Measurements from ENCODE around the gene CPEB4.

CPEB4 gene

DNA sequence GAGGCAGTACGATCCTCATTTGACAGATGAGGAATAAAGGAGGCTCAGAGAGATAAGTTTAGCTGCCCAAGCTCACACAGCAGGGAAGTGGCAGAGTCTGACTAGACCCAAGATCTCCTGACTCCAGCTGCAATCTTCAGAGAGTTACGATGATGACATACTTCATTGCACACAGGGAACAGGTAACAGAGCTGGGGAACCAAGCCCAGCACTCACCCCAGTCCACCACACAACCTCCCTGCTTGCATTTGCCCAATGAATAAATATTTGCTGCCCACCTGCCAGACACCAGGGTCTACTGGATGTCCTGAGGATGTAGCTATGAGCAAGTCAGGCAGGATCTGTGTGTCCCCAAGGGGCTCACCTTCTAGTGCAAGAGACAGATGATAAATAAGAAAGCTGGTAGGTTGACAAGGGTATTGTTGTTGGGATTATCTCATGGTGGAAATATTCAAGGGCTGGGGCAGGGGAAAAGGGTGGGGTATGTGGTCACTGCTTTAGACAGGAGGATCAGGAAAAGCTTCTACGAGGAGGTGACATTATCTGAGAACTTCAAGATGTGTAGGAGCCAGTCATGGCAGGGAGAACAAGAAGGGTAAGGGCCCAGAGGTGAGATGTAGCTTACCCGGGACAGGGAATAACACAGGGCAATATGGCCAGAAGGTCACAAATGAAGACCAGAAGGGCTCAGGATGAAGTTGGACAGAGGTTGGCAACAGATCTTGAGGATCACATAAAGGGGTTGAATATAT is 28.6 kb upstream of the CPEB4 start:
- no peak for DNase-seq

DNA sequence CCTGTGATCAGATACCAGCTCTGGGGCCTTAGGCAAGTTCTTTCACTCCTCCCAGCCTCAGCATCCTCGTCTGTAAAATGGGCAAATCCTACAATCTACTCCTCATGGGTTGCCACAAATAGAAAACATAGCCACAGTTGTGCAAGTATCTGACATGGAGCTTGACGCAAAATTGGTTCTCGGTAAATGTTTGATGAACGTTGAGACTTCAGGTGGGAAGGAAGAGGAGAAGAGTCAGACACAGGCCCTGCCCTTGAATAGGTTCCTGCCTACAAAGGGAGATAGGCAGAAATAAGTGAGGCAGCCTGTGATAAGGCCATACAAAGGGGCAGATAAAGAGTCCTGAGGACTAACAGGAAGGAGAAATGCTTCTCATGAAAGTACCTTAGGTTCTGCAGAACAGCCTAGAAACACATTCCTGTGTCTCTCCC is 26.1 kb upstream of the CPEB4 start:
- no peak for DNase-seq

GRCh38 chr5:173863359-173863758 is 24.8 kb upstream of the CPEB4 start:
- DNase-seq: no peak

- DNase-seq: no peak
Measured at GRCh38 chr5:173864126-173865050, 23.8 kb upstream of the CPEB4 start.

DNA sequence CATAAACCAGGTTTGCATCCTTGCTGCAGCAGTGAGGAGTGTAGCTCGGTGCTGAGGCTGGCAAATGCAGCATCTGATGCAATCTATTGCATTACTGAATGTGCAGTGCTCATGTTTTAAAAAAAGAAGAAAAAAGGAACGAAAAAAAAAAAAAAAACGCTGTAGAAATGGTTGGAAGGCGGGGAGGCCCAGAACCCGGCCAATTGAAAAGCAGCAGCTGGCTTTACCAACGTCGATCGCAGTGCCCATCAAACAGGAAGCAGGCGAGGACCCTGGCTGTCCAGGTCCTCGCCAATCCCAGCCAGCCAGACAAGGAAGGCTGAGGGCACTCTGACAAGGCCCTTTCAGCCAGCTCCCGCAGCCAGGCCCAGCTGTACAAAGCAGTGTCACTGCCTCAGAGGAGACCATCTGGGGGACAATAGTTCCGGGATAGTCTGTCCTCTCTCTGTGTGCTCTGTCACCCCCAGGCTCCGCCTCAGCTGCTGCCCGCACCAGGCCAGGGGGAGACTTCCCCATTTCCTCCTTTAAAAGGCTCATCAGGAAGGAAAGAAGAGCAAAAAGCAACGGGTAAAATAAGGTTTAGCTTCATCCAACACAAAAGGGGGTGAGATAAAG is 21.8 kb upstream of the CPEB4 start:
- no peak for DNase-seq

GRCh38 chr5:173866858-173867679 is 21.1 kb upstream of the CPEB4 start:
- no peak for DNase-seq

GRCh38 chr5:173868096-173868880 is 19.9 kb upstream of the CPEB4 start:
- no peak for DNase-seq

GRCh38 chr5:173869316-173869715 is 18.8 kb upstream of the CPEB4 start:
- no peak for DNase-seq

DNA sequence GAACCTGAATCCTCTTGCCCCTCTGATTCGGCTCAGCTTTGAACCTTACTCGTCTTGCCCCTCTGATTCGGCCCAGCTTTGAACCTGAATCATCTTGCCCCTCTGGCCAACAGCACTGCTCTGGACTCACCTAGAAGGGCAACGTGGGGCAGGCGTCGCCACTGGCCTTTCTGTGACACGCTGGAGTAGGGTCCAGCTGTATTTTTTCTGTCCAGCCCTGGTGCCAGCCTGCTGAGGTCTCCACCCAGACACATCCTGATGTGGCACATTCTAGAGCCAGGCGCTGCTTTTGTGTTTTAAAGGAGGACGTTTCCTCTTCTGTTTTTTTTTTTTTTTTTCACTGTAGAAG is 15.2 kb upstream of the CPEB4 start:
- DNase-seq: no peak

DNA sequence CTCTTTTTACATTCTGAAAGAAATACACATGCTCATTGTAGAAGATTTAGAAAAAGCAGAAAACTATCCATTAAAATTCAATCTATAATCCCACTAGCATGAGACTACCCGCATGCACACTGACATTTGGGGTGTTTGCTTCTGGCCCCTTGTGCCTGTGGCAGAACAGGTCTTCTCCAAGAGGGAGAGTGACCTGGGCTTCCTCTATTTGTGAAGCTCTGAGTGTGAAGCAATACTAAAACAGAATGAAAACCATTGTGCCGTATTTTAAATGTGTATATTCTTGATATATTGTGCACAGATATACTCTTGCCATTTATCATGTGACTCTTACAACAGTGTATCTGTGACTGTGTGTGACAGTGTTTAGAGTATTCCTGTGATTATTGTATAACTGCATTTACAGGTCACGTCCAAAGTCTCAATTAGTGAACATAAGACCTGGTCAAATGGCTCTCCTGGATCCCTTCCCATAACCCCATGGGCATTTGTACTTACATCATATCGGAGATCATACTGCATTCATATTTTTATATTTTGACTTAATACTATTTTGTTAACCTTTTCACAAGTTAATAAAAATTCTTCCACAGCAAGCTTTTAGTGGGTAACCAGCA is 14.7 kb upstream of the CPEB4 start:
- no peak for DNase-seq

DNA sequence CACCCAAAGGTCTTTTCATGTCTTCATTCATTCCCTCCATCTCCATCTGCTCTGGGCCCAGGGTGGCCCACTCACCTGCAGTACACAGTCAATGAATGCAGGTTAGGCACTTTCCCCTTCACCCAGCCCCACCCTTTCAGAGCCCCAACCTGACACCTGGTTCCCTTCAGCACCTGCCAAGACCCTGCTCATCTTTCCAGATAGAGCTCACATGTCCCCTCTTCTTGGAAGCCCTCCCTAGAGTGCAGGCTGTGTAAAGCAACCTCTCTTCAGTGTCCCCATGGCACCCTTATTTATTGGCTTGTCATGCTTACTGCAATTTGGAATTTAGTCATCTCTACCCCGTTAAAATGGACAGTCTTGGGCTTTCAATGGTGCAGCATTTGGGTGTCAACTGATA is 13.0 kb upstream of the CPEB4 start:
- no peak for DNase-seq

DNA sequence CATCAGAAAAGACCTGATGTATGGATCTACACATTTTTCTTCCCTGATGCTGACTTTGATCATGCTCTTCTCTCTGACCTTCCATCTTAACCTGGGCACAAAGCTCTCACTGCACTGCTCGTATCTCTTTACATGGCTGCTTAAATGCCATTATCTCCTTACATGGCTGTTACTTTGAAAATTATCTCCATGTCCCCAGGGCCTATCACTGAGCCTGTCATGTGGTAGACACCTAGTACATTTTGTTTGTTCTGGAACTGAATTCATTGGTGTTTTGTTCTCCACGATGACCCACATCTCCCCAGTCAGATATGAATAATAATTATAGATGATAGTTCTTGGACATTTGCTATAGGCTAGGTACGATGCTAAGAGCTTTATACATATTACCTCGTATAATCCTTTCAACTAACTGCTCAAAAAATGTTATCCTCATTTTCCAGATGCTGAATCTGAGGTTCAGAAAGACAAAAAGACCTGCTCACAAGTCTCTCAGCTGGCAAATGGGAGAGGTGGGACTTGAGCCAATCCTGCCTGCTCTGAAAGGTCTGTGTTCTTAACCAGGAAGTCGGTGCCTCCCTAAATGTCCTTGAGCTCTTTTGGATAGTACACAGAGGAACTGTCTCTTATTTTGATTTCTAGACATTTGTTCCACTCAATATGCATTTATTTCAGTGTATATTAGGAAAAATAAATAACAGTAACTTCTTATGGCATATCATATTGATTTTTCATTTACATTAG is 9.8 kb upstream of the CPEB4 start:
- no peak for DNase-seq

GRCh38 chr5:173880306-173880985 is 7.7 kb upstream of the CPEB4 start:
- DNase-seq: no peak

DNA sequence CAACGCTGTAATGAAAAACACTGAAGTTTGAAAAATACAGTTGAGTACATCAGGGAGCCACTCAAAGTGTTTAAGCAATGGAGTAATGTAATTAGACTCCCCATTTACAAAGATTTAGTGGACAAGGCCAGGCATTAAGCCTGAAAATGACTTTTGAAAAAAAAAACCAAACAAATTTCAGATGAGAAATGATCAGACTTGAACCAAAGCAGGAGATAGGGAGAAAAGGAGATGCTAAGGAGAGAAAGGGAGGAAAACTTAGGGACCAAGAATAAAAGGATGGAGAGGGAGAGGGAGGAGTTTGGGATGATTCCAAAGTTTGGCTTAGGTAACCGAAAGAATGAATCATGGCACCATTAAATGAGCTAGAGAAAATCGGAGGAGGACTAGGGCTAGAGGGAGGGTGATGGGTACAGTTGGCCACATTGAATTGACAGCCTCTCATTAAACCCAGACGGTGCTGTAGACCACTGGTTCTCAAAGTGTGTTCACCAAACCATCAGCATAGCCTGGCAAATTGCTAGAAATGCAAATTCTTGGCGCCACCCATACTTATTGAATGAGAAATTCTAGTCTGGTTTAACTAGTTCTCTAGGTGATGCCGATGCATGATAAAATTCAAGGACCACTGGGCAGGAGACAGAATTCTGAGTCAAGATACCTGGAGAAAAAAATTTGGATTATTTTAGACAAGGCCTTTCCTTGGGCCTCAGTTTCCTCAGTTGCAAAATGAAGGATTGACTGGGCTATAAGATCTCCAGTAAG is 6.2 kb upstream of the CPEB4 start:
- DNase-seq: no peak

GRCh38 chr5:173882632-173883031 is 5.5 kb upstream of the CPEB4 start:
- no peak for DNase-seq

DNA sequence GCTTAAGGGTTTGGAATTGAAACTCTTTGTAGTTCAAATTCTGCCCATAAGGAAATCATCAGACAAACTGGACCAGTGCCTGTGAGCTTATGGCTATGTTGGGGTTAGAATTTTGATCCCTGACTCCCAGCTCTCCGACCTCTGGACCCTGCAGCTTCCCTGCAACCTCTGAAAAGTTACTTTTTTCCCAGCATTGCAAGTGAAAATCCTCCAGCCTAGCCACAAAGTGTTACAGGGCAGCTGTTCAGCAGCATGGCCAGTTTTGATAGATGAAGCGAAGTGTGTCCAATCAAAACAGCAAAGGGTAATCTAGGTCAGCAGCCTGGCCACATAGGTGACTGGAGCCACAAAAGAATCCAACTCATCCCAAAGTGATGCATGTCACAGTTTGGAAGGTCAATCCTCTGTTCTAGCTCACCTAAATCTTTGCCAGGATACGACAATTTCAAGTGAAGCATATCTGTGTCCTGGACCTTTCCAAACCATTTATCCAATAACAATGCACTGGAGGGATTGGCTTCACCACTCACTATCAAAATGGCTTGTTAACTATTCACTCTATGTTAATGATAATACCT is 4.7 kb upstream of the CPEB4 start:
- DNase-seq: no peak

DNA sequence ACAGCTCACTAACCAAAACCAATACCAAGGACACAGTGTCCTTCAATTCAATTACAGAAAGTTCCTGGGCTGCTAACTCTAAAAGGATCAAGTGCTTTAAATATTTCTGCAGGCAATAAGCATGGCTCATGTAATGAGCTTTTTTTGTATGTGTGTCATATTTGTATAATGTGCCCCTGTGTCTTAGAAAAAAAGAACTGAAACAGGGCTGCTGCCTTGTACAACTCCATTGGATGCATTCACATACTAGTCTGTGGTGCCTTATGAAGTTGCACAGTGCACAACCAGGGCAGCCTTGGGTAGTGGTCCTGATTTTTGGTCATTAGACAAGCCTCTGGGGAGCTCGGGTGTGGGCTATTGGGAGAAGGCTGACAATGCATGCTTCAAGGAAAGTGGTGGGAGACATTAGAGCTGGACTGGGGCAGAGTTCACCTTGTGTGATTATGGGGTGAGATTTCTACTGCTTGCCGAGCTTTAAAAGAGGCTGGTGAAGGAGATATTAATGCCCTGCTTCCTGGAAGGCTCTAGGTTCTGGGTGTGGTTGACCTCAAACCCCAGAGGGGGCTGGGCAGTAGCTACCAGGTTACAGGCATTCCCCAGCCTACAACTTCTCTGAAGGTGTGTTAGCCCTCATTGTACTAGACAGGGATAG is 3.6 kb upstream of the CPEB4 start:
- peak; percentile 64 for DNase-seq

DNA sequence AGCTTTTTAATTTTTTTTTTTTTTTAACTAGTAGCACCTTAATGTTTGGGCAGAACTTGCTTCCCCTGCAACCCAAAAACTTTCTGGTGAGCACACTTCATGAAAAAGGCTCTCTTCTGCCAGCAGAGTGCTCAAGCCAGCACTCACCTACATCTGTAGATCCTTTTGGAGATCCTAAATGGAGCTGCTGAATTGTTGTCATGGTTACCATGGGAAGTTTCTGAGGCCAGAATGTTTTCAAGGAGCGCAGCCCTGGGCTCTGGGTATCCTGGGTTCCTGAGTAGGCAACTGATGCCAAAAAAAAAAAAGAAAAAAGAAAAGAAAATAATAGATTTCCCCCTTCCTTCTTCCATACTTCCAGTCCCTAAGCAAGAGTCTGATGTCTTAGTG is 3.1 kb upstream of the CPEB4 start:
- no peak for DNase-seq
